DLD1 (cell line): ENCODE data around the gene DUSP28.
"Not testable (repeated sequence)": the region's sequence is repeated elsewhere in the genome, so short reads cannot be mapped to it uniquely, and the experiment has no call there.

Experiments
- in situ Hi-C: cut with HindIII; loops from 2 replicates; pipeline ENCODE4 v1.10.0; 2017; ENCODE audit warnings: low sequenced_read_pairs

Gene DUSP28

DNA sequence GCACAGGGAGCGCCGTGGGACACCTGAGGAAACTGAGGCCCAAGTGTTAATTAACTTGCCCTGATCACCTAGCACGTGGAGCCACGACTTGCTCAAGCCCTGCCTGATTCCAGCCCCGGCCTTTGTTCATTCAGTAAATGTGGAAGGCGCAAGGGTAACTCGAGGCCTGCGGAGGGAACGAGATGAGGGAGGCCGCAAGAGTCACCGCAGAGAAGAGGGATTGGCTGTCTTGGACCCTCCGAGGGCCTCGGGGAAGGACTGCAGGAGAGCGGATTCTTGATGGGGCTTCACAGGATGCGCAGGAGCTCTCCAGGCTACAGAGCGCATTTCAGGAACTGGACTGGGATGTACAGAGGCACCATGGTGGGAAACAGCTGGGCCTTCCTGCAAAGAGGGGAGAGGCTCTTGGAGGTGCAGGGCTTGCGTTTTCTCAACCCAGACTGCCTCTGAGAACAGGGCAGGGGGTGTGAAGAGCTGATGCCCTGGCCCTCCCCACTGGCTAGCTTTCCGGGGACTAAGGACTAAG, 1.9 kb upstream of the DUSP28 start:
- in situ Hi-C loops, result no loop called here

DNA sequence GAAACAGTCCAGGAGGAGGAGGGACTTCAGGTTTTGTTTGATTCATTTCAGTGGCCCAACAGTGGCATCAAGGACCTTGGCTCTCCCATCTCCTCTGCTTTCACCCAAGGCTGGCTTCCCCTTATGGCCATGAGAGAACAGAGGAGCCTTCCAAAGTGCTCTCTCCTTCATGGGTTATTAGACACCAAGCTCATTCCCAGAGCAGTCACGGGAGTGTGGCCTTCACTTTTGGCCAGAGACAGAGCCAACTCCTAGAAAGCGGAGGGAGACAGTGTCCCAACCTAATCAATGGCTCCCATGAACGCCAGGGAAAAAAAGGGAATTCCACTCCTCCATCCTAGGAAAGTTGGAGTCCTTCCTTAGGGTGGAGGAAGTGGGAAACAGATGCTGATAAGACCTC, 871 bp upstream of the DUSP28 start:
- in situ Hi-C loops, result no loop called here

DNA sequence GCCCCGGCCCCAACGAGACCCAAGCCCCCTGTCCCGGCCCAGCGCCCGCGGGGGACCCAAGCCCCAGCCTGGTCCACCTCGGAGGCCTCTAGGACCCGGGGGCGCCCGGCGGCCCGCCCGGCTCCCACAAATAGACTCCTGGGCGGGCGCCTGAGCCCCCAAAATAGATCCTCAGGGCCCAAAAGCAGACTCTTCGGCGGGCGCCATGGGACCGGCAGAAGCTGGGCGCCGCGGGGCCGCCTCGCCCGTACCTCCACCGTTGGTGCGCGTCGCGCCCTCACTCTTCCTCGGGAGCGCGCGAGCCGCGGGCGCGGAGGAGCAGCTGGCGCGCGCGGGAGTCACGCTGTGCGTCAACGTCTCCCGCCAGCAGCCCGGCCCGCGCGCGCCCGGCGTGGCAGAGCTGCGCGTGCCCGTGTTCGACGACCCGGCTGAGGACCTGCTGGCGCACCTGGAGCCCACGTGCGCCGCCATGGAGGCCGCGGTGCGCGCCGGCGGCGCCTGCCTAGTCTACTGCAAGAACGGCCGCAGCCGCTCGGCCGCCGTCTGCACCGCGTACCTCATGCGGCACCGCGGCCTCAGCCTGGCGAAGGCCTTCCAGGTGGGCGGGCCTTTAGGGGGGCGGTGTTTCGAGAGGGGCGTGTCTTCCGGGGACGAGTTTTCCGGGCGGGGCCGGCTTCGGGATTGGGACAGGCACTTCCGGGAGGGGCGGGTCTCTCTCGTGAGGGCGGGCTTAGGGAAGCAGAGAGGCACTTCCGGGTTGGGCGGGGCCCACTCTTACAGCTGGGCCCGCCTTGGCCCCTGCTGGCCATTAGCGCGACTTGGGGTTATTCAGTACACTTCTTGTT, 545 bp downstream of the DUSP28 start:
- in situ Hi-C loops, result no loop called here

DNA sequence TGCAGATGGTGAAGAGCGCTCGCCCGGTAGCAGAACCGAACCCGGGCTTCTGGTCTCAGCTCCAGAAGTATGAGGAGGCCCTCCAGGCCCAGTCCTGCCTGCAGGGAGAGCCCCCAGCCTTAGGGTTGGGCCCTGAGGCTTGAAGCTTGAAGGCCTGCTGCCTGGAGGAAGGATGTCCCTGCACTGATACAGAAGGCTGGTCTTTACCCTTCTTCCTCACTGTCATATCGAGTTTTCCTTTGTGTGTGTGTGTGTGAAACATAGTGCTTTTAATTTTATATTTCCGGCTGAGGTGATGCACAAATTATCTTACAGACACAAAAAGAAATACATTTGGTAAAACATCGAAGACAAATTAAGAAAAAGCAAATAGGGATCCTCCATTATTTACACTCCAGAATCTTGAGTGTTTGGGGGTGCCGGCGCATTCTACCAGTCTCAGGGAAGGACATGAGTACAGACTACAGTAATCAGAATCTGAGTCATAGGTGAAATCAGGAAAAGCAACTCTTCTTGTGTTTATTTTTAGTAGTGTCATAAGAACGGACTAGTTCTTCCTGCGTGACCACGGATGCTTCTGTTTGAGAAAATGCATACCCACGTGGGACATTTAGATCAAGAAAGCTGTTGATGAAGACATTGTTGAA, 1.3 kb downstream of the DUSP28 start:
- in situ Hi-C loops, result no loop called here

DNA sequence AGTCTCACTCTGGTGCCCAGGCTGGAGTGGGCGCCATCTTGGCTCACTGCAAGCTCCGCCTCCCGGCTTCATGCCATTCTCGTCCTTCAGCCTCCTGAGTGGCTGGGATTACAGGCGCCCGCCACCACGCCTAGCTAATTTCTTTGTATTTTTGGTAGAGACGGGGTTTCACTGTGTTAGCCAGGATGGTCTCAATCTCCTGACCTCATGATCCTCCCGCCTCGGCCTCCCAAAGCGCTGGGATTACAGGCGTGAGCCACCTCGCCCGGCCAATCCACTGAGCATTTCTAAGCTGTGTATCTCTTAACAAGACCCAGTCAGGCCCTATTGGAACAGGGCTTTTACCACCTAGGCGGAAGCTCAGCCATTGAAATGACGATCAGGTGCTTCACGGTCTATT, 3.1 kb downstream of the DUSP28 start:
- in situ Hi-C loops, result not testable (repeated sequence)

GRCh38 chr2:240563951-240564560, 3.9 kb downstream of the DUSP28 start:
- in situ Hi-C loops, result no loop called here

DNA sequence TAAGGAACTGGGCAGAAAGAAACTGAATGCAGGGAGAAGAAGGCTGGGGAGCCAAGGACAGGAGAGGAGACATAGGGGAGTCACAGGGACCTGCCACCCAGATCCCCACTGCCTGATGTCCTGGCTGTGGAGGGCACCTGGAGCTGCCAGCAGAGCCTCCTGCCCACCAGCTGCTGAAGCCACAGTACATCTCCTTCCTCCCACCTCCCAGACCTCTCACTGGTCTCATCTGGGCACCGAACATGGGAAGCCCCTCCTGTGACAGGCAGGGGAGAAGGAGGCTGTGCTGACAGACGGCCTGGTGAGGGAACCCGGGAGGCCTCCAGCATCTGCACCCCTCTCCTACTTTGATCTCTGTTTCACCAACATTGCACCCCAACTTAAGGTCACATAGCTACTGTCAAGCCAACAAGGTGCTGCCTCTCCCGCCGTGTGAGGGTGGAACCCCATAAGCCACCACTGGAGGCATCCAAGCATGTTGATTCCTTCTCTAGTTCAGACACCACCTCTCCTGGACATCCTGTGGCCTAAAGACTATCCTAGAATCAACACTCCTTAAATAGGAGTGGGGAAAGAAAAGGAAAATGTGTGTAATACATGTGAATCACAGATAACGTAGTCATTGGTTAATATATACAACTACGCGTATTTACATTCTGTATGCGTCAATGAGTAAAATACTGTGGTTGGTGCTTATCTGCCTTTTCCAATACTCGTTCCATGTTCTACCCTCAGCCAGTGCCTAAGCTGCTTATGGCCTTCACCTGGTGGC, 4.6 kb downstream of the DUSP28 start:
- in situ Hi-C loops, result no loop called here

DNA sequence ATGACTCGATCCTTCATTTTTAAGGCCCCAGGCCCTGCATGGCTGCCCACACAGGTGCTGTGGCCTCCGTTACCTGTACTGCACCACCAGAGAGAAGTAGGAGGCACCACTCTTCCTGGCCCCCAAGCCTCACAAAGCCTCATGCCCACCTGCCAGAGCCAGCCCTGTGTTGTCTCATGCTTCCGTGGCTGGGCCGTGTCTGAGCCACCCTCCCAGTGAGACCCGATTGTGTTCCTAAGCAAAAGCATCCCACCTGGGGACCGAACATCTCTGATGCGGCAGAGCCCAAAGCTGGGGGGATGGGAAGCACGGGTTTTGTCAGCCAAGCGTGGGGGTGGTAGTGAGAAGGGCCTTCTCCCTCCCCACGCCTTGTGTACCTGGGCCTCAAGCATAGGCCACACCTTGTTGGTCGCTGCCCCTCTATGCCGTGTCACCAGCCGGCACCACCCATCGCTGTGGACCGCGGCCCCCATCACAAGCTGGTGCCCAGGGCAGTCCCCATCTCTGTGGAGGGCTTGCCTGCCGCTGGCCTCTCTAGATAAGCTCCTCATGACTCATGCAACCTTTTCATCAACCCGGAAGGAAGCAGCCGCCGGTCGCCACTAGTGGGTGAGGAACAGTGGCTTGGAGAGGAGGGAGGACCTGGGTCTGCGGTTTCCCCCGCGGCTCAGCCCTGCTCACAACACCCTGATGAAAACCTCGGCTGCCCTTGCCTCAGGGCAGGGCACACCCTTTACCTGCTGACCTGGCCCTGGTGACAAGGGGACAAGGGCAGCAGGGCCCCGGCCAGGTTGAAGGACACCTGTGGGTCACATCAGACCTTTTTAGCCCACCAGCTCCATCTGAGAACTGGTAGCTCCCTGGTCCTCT, 5.4 kb downstream of the DUSP28 start:
- in situ Hi-C loops, result no loop called here

DNA sequence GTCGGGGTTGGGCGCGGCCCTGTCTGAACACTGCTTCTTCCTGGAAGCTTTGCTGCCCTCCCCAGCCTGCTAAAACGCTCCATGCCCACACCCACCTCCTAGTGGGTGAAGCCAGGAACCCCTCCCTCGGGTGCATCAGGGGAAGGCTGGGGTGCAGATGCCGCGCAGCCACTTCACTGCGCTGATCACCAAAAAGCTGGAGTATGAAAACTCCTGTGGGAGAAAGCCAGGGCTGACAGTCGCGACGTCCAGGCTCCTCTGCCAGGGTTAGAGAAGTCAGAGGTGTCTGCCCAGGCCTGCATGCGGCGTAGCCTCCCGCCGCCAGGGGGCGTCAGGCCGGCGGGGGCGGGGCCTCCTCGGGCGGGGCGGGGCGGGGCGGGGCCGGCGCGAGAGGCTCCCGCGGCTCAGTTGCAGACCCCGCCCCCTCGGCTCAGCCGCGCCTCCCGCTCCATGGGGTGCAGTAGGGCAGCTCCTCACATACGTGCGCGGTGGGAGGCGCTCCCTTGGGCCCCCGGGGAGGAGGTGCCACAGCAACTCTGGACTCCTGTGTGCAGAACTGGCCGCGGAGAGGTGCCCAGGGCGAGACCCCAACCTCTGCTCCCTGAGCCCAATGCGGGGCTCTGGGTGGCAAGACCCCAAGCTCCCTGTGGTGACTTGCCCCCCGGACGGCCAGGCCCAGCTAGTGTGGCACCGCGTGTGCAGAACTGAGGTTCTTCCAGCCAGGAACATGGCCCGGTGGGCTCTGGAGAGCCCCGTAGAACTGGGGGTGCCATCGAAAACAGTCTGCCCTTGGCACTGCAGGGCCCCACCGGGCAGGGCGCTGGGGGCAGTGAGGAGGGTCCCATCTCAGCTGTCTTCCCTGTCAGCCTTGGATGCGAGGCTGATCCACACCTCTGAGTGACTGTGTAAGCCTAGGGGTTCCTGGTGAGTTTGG, 6.3 kb downstream of the DUSP28 start:
- in situ Hi-C loops, result no loop called here

DNA sequence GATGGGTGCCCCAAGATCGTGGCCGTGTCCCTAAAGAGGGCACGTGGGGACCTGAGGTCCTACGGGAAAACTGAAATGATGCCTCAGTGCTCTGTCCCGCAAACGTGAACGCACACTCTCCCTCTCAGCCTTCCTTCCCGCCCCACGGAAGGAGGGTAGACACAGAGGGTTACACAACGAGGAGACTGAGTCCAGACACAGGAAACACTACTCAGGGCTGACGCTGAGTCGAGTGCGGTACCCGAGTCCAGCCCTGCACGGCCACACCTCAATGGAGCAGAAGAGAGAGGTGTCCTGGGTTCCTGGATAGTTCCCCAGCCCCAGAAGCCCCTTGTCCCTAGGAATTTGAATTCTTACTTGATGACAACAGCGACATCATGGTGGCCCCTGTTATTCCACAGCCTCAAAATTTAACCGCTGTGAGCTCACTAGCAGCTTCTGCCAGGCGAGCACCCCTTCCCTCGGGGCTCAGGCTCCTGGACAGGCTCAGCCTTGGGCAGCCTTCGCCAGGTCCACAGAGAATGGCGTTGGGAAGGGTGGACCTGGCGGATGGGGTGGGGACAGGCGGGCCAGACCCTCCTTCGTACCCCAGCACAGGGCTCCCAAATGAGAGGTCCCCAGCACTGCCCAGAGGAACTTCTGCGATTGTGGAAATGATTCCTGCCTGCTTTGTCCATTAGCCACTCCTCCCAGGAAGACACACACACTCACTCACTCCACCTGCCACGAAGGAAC, 7.1 kb downstream of the DUSP28 start:
- in situ Hi-C loops, result no loop called here

DNA sequence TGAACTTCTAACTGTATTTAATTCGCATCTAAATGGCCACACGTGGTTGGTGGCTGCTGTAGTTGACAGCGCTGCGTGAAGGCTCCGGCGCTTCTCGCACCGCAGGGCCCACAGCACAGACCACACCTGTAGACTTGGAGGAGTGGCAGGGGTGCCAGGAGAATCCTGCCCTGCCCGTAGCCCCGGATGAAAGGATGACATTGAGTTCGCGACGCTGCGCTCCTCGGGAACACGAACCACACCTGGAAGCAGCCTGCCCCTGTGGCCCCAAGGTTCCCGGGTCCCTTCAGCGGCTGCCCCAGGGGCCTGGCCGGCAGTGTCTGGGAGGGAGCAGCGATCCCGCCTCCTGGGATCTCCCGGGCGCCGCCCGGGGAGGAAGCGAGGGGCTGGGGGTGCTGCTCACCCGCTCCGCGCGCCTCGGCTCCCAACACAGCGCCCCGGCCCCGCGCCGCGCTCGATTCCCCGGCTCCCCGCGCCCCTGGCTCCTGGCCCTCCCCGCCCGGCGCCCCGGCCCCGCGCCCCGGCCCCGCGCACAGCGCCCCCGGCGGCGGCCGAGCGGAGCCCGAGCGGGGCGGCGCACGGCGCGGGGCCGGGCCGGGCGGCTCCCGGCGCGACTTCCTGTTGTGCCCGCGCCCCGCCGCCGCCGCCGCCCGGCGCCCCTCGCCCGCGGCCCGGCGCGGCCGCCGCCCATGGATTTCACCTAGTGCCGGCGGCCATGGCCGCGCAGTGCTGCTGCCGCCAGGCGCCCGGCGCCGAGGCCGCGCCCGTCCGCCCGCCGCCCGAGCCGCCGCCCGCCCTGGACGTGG, 7.9 kb downstream of the DUSP28 start, which contains the start of gene RNPEPL1:
Gene RNPEPL1 (plus strand): TSS at position 613 of the 806 bp plus-strand sequence. CDS start 103 bp downstream, at position 716.
- in situ Hi-C loops, result no loop called here

DNA sequence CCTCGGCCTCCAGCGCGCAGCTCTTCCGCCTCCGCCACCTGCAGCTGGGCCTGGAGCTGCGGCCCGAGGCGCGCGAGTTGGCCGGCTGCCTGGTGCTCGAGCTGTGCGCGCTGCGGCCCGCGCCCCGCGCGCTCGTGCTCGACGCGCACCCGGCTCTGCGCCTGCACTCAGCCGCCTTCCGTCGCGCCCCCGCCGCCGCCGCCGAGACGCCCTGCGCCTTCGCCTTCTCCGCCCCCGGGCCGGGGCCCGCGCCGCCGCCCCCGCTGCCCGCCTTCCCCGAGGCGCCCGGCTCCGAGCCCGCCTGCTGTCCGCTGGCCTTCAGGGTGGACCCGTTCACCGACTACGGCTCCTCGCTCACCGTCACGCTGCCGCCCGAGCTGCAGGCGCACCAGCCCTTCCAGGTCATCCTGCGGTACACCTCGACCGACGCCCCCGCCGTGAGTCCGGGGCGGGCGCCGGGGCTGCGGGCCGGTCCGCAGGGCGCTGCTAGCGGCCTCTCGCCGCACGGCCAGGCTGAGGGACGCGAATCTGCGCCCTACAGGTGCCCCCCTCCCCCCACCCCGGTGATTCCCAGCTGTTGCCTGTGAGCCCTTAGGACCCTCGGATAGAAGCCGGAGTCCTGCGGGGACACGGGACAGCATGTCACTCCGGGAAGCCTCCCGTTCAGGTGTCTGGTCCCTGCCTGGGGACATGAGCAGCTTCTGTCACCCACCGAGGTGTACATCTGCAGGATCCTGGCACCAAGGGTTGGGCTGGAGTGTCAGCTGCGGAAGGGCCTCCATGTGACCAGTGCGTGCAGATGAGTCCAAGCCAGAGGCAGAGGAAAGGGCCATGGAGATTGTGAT, 8.7 kb downstream of the DUSP28 start:
- in situ Hi-C loops, result no loop called here

DNA sequence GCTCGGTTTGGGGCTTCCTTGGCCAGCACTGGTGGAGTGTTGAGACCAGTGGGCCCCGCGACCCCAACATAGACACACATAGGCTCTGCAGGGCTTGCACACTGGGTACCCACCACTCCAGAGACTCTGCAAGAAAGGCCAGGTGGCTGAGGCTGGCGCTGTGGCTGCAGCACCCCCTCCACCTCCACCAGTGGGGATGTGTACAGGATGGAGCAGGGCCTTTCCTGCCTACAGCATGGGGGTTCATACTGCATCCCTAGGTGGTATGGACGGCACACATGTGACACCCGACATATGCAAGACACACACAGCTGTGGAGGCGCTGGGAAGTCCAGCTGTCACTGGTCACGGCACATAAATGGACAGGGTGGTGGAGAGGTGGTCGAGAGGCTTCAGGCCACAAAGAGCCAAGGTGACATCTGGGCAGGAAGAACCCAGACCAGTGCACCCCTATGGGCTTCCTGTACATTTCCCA, 9.4 kb downstream of the DUSP28 start:
- in situ Hi-C loops, result no loop called here

DNA sequence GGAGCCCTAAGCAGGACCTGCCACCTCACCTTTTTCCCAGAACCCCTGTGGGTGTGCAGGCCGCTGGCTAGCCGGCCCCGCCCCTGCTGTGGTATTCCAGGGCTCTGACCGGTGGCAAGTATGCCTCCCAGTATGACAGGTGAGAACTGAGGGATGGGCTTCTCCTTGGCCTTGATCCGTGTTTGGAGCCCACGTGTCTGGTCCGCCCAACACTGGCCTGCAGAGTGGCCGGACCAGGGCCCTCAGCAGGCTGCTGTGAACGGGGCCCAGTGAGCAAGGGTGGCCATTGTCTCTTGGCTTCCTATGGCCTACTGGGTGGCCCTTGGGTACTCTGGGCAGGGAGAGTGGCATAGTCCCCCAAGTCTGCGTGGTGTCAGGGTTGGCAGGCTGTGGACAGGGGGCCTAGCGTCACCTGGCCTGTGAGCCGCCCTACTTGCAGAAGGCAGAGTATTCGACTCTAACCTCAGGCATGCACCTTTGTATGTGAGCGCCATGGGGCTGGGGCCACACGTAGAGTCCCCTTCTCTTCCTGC, 9.9 kb downstream of the DUSP28 start:
- in situ Hi-C loops, result no loop called here

GRCh38 chr2:240570531-240571313, 10.6 kb downstream of the DUSP28 start:
- in situ Hi-C loops, result no loop called here
